ENCODE data around the gene CTNNBL1.
A peak's percentile ranks its signal among the peaks of the same experiment; 100 is the strongest.

The CTNNBL1 gene

GRCh38 chr20:37688093-37688492 lies 5.7 kb upstream of the CTNNBL1 start:
- no peak for DNase-seq (ENCODE audit: low read depth in 2 of 2)
- TF ChIP-seq CTCF (IDR thresholded peaks at IDR 0.05; ENCODE audit: low read depth, low read length), result no peak
- H3K4me3 ChIP-seq (replicated peaks in 1 of 2; ENCODE audit: low read depth in 2 of 2, low read length in 2 of 2), result no peak overlapping the region

GRCh38 chr20:37690626-37691369 lies 3.0 kb upstream of the CTNNBL1 start:
- no peak overlapping the region for H3K4me3 ChIP-seq (replicated peaks in 1 of 2; ENCODE audit: low read depth in 2 of 2, low read length in 2 of 2)
- DNase-seq (ENCODE audit: low read depth in 2 of 2), result no peak
- TF ChIP-seq CTCF (IDR thresholded peaks at IDR 0.05; ENCODE audit: low read depth, low read length), result no peak

GRCh38 chr20:37692459-37693166 lies 1.2 kb upstream of the CTNNBL1 start:
- no peak overlapping the region for H3K4me3 ChIP-seq (replicated peaks in 1 of 2; ENCODE audit: low read depth in 2 of 2, low read length in 2 of 2)
- DNase-seq (ENCODE audit: low read depth in 2 of 2), result no peak
- TF ChIP-seq CTCF (IDR thresholded peaks at IDR 0.05; ENCODE audit: low read depth, low read length), result no peak

GRCh38 chr20:37693242-37693634 lies 592 bp upstream of the CTNNBL1 start:
- TF ChIP-seq CTCF (IDR thresholded peaks at IDR 0.05; ENCODE audit: low read depth, low read length), result no peak
- no peak for DNase-seq (ENCODE audit: low read depth in 2 of 2)
- peak overlapping the region; percentile 23 to 94 for H3K4me3 ChIP-seq (replicated peaks in 1 of 2; ENCODE audit: low read depth in 2 of 2, low read length in 2 of 2)

- no peak overlapping the region for H3K4me3 ChIP-seq (replicated peaks in 1 of 2; ENCODE audit: low read depth in 2 of 2, low read length in 2 of 2)
- DNase-seq (ENCODE audit: low read depth in 2 of 2), result no peak
Observed at GRCh38 chr20:37695684-37696342, 2.0 kb downstream of the CTNNBL1 start.

GRCh38 chr20:37697314-37697713 lies 3.5 kb downstream of the CTNNBL1 start:
- no peak for TF ChIP-seq CTCF (IDR thresholded peaks at IDR 0.05; ENCODE audit: low read depth, low read length)
- no peak for DNase-seq (ENCODE audit: low read depth in 2 of 2)
- no peak overlapping the region for H3K4me3 ChIP-seq (replicated peaks in 1 of 2; ENCODE audit: low read depth in 2 of 2, low read length in 2 of 2)

More at GRCh38 chr20:37695684-37696342, 2.0 kb downstream of the CTNNBL1 start:
- TF ChIP-seq CTCF (IDR thresholded peaks at IDR 0.05; ENCODE audit: low read depth, low read length), result no peak

Data from cardiac fibroblast (primary cell).